K562 (cell line): ENCODE data around the gene CCL20. TPM values are rescaled to one million over a fixed set of nuclear protein-coding genes. Genes with fewer than 3 reads are reported as not detected.

Source experiments
- ATAC-seq: fragments of 200-7000 bp; cut with Tn5 transposase; 3 replicates; pipeline ENCODE4 v1.9.1; 2020; ENCODE audit warnings: moderate library complexity
- BruUV-seq: library from RNA; stranded (reverse); fragments of 400-500 nt; replicated peaks from 2 replicates; lab custom pipeline; 2021; lab: Mats Ljungman, UMichigan
- CTCF ChIA-PET: fragments of 300-600 bp; formaldehyde crosslinking; extraction: SDS; loops from one replicate; lab custom pipeline; 2021; ENCODE audit warnings: low intra/inter-chr PET ratio; lab: Yijun Ruan, JAX
- POLR2A ChIA-PET: fragments of 300-600, 350-650 bp; sonication (Branson Sonifier 250); formaldehyde crosslinking; extraction: SDS; loops from one replicate; lab custom pipeline; 2021; ENCODE audit warnings: antibody characterized with exemption, inconsistent platforms; lab: Yijun Ruan, JAX
- DNase-seq, 4 experiments: peaks; one replicate each; pipeline versions ENCODE4 v3.0.0 to v3.0.0-alpha.2; 2011 to 2018; ENCODE audit warnings: low spot score in 3 of 4, mixed read lengths in 3 of 4; ENCODE audit errors: extremely low read depth in 1 of 4
- FAIRE-seq: peaks from 2 replicates; lab custom pipeline; 2011; peaks lifted over from hg19 to GRCh38; lab: Jason Lieb, UNC
- H2AFZ ChIP-seq: 2 replicates; pipeline ENCODE4 v1.6.0; 2011; ENCODE audit warnings: low read depth, low read length, control low read depth, inconsistent platforms
- H3K27ac ChIP-seq: fragments of 200-600 bp; 3 replicates; pipeline ENCODE4 v1.8.0; 2011; ENCODE audit warnings: low read depth, mild to moderate bottlenecking, control low read depth, inconsistent platforms, low read length, moderate library complexity, mixed read lengths; ENCODE audit errors: extremely low read depth
- H3K27me3 ChIP-seq, 2 experiments: fragments of 300-600 bp in 1 of 2; 2 replicates in 1 of 2; 3 replicates in 1 of 2; pipeline versions ENCODE4 v1.6.0 to v1.8.0; 2011; ENCODE audit warnings: inconsistent platforms in 2 of 2, low read length in 2 of 2, mild to moderate bottlenecking in 1 of 2, mixed read lengths in 1 of 2, moderate library complexity in 1 of 2; ENCODE audit not compliant: control insufficient read depth in 2 of 2, insufficient read depth in 2 of 2
- H3K36me3 ChIP-seq: fragments of 300-600 bp; 3 replicates; pipeline ENCODE4 v1.8.0; 2011; ENCODE audit warnings: mild to moderate bottlenecking, low read length, inconsistent platforms; ENCODE audit not compliant: control insufficient read depth, insufficient read depth
- H3K4me1 ChIP-seq, 2 experiments: fragments of 200-600 bp in 1 of 2; replicated peaks in 1 of 2; 2 replicates in 1 of 2; 3 replicates in 1 of 2; pipeline versions ENCODE4 v1.5.1 to v1.8.0; 2011; ENCODE audit warnings: inconsistent platforms in 2 of 2, low read length in 2 of 2, mild to moderate bottlenecking in 1 of 2, mixed read lengths in 1 of 2, moderate library complexity in 1 of 2; ENCODE audit not compliant: control insufficient read depth in 2 of 2, insufficient read depth in 2 of 2
- H3K4me2 ChIP-seq: 2 replicates; pipeline ENCODE4 v1.6.1; 2011; ENCODE audit warnings: low read length, control low read depth, inconsistent platforms, mixed read lengths; ENCODE audit not compliant: insufficient read depth
- H3K4me3 ChIP-seq: fragments of 200-600 bp; sonication (generic), shearing (Covaris generic); 2 replicates; pipeline ENCODE4 v1.5.1; 2016; ENCODE audit warnings: control low read depth, inconsistent platforms
- H3K79me2 ChIP-seq: fragments of 200-600 bp; 3 replicates; pipeline ENCODE4 v1.8.0; 2011; ENCODE audit warnings: low read length, inconsistent platforms; ENCODE audit not compliant: control insufficient read depth, insufficient read depth
- H3K9ac ChIP-seq, 2 experiments: 2 replicates each; pipeline versions ENCODE4 v1.6.0 to v1.6.1; 2011; ENCODE audit warnings: low read depth in 2 of 2, low read length in 2 of 2, control low read depth in 1 of 2, inconsistent platforms in 1 of 2, mild to moderate bottlenecking in 1 of 2, mixed read lengths in 1 of 2; ENCODE audit not compliant: insufficient read depth in 1 of 2
- H3K9me1 ChIP-seq: one replicate; pipeline ENCODE4 v1.6.0; 2011; ENCODE audit warnings: inconsistent platforms, mild to moderate bottlenecking, low read length, moderate library complexity; ENCODE audit not compliant: control insufficient read depth, insufficient read depth
- H3K9me3 ChIP-seq: replicated peaks from 2 replicates; pipeline ENCODE4 v1.5.1; 2011; ENCODE audit warnings: low read depth, low read length, inconsistent platforms; ENCODE audit not compliant: control insufficient read depth, insufficient read depth
- H4K20me1 ChIP-seq: replicated peaks from 2 replicates; pipeline ENCODE4 v1.6.1; 2011; ENCODE audit warnings: low read length, inconsistent platforms, mixed read lengths; ENCODE audit not compliant: control insufficient read depth, insufficient read depth
- CEBPG ChIP-seq, 3 experiments: fragments of 200-800 bp in 1 of 3; sonication (Bioruptor generic) in 1 of 3; sonication (generic) in 1 of 3; formaldehyde crosslinking in 1 of 3; IDR thresholded peaks in 2 of 3; conservative IDR thresholded peaks in 1 of 3; 2 replicates each; pipeline versions ENCODE4 v1.6.1 to v1.8.0; 2016 to 2022; ENCODE audit warnings: missing compliant biosample characterization in 2 of 3, missing genetic modification characterization in 2 of 3, mild to moderate bottlenecking in 1 of 3, missing genetic modification reagents in 1 of 3
- CHAMP1 ChIP-seq: fragments of 450-650 bp; IDR thresholded peaks from 2 replicates; pipeline ENCODE4 v1.6.1; 2016; ENCODE audit warnings: mild to moderate bottlenecking
- HMGN3 ChIP-seq: IDR thresholded peaks from 2 replicates; pipeline ENCODE4 v1.6.1; 2011; ENCODE audit warnings: borderline replicate concordance, low read depth, mild to moderate bottlenecking, mixed read lengths, low read length; ENCODE audit not compliant: insufficient read length; ENCODE audit errors: extremely low read depth
- NRF1 ChIP-seq, 2 experiments: fragments of 450-650 bp; IDR thresholded peaks in 1 of 2; conservative IDR thresholded peaks in 1 of 2; 2 replicates each; pipeline ENCODE4 v1.6.1; 2014; ENCODE audit warnings: mild to moderate bottlenecking in 2 of 2
- PRMT5 ChIP-seq: sonication (generic); formaldehyde crosslinking; IDR thresholded peaks from 2 replicates; pipeline ENCODE4 v1.5.0; 2020; ENCODE audit warnings: missing genetic modification reagents
- RBM15 ChIP-seq: fragments of 200-400 bp; formaldehyde crosslinking; IDR thresholded peaks from 2 replicates; pipeline ENCODE4 v1.6.1; 2018; ENCODE audit warnings: mild to moderate bottlenecking, low read length, moderate library complexity; ENCODE audit not compliant: insufficient read depth
- RBM25 ChIP-seq: fragments of 200-400 bp; formaldehyde crosslinking; IDR thresholded peaks from 2 replicates; pipeline ENCODE4 v1.6.1; 2018; ENCODE audit warnings: low read length, low read depth, moderate library complexity; ENCODE audit not compliant: severe bottlenecking
- SREBF1 ChIP-seq: fragments of 150-350 bp; IDR thresholded peaks from 2 replicates; pipeline ENCODE4 v1.6.1; 2014; ENCODE audit warnings: antibody characterized with exemption, low read depth, low read length, borderline replicate concordance
- ZFPM2 ChIP-seq: fragments of 250-450 bp; sonication (Bioruptor Pico); IDR thresholded peaks from 2 replicates; pipeline ENCODE4 v1.5.1; 2022; ENCODE audit warnings: mild to moderate bottlenecking
- ZNF444 ChIP-seq: fragments of 250-450 bp; sonication (Bioruptor Pico); IDR thresholded peaks from 2 replicates; pipeline ENCODE4 v1.4.0; 2020; ENCODE audit warnings: mild to moderate bottlenecking, moderate library complexity
- ZNF707 ChIP-seq: fragments of 250-450 bp; sonication (Bioruptor Pico); conservative IDR thresholded peaks from 2 replicates; pipeline ENCODE4 v1.8.0; 2022; ENCODE audit warnings: inconsistent platforms, mild to moderate bottlenecking, moderate library complexity
- WGBS: fragments of 100-300 bp; shearing (Covaris generic); methylation state at CpG from one replicate; pipeline ENCODE4 v1.1.6; 2016; ENCODE audit warnings: low coverage, mixed read lengths; ENCODE audit not compliant: insufficient coverage; ENCODE audit errors: missing lambda C conversion rate; 5-methylcytosine and 5-hydroxymethylcytosine counted together
- in situ Hi-C: fragments of 300-500 bp; cut with MboI; formaldehyde crosslinking; loops from 4 replicates; pipeline ENCODE4 v1.15.0; 2018; ENCODE audit warnings: inconsistent platforms, mixed read lengths
- intact Hi-C: fragments of 100-400 bp; cut with micrococcal nuclease; formaldehyde crosslinking; loops from 2 replicates; pipeline ENCODE4 v1.14.2; 2022
- polyA plus RNA-seq, 8 experiments: library from polyadenylated mRNA; depleted of rRNA in 4 of 8; stranded (reverse) in 5 of 8; unstranded in 3 of 8; fragments of >200 nt; fragmentation: Nextera tagmentation in 2 of 8; fragmentation: Illumina TruSeq in 1 of 8; extraction: Ambion mirVana in 2 of 8; extraction: Trizol in 1 of 8; gene quantifications; 2 replicates each; pipeline versions ENCODE4 v1.2.1 to v1.2.3, GENCODE V29; 2011 to 2014; ENCODE audit warnings: inconsistent platforms in 1 of 8, missing spikeins in 1 of 8
- total RNA-seq, 7 experiments: library from RNA; depleted of rRNA in 6 of 7; stranded (reverse); fragments of >200 nt in 6 of 7; fragmentation: Illumina TruSeq in 2 of 7; extraction: Trizol in 2 of 7; gene quantifications; 2 replicates each; pipeline versions ENCODE4 v1.2.1 to v1.2.3, GENCODE V29; 2011 to 2021; ENCODE audit warnings: low replicate concordance in 1 of 7
- TF ChIP-seq, protein P1 (sequence below): fragments of 250-450 bp; sonication (Bioruptor Pico); IDR thresholded peaks from 2 replicates; pipeline ENCODE4 v1.8.0; 2022; ENCODE audit warnings: moderate library complexity, mild to moderate bottlenecking, inconsistent platforms
- TF ChIP-seq, protein P2 (sequence below): fragments of 250-450 bp; sonication (Bioruptor Pico); IDR thresholded peaks from 2 replicates; pipeline ENCODE4 v1.8.0; 2021; ENCODE audit warnings: borderline replicate concordance, mild to moderate bottlenecking, moderate library complexity; ENCODE audit not compliant: poor library complexity, severe bottlenecking

The CCL20 gene
- total and polyA plus RNA-seq, 9 of the 15 experiments (the other 6 are each of a cell fraction or from before 2014, with no cell fraction given): 0.29 TPM; not detected in 8

GRCh38 chr2:227813229-227813561 lies 447 bp upstream of the CCL20 start:
- ATAC-seq (no peak), DNase-seq (no peak), FAIRE-seq (no peak)
- H2AFZ ChIP-seq: no peak overlapping the region
- no peak for TF ChIP-seq CEBPG (CRISPR knock-in tag; IDR thresholded peaks at IDR 0.05)
- TF ChIP-seq CEBPG (tag; conservative IDR thresholded peaks at IDR 0.05 in 1 of 2, IDR thresholded peaks at IDR 0.05 in 1 of 2): no peak
- TF ChIP-seq NRF1 (conservative IDR thresholded peaks at IDR 0.05 in 1 of 2, IDR thresholded peaks at IDR 0.05 in 1 of 2): no peak
- no peak for TF ChIP-seq ZFPM2
- TF ChIP-seq PRMT5 (CRISPR knock-in tag): no peak
- H3K36me3 ChIP-seq: no peaks in the 10 kb centered on the region
- BruUV-seq: no TSS peak
- H3K9ac ChIP-seq: no peak overlapping the region
- no peaks in the 10 kb centered on the region for H3K9me1 ChIP-seq
- H3K79me2 ChIP-seq: no peaks in the 10 kb centered on the region
- H4K20me1 ChIP-seq: no peaks in the 10 kb centered on the region
- ChIA-PET POLR2A (no interaction called here), CTCF (no interaction called here)
- no peak overlapping the region for H3K27ac ChIP-seq
- 0% methylated on average over 2 of the region's 2 CpGs for WGBS
- no peak overlapping the region for H3K4me3 ChIP-seq
- no peak overlapping the region for H3K4me2 ChIP-seq
- no peaks in the 10 kb centered on the region for H3K4me1 ChIP-seq
- H3K9me3 ChIP-seq: no peaks in the 10 kb centered on the region
- H3K27me3 ChIP-seq: no peaks in the 10 kb centered on the region
- intact Hi-C loops (no loop called here), in situ Hi-C loops (no loop called here)

DNA sequence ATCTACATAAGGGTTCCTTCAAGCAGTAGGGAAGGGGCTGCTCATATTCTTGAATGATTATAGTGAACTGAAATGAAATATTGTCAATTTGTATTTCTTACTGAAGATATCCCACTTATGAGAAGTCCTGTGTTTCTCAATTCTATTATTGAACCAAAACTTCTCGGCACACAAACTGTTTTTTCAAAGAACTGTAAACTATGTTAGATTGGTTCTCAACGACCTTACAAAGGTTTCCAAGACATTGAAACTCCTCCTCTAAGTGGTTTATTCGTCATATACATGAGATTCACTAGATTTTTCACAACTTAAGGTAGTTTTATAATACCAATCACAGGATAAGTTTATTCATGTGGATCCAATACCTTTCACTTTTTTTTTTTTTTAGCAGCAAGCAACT lies 1.4 kb downstream of the CCL20 start:
- no peaks in the 10 kb centered on the region for H3K79me2 ChIP-seq
- ATAC-seq: no peak
- no peak overlapping the region for H3K27ac ChIP-seq
- whole genome bisulfite sequencing: 0% methylated on average over 3 of the region's 3 CpGs
- H3K9me3 ChIP-seq: no peaks in the 10 kb centered on the region
- no peaks in the 10 kb centered on the region for H3K4me1 ChIP-seq
- no peak for FAIRE-seq
- H3K9me1 ChIP-seq: no peaks in the 10 kb centered on the region
- no peak overlapping the region for H3K9ac ChIP-seq
- no TSS peak for BruUV-seq
- CTCF ChIA-PET: no interaction called here
- in situ Hi-C loops: no loop called here
- H3K27me3 ChIP-seq: no peaks in the 10 kb centered on the region
- no peak for DNase-seq
- intact Hi-C loops: no loop called here
- H3K36me3 ChIP-seq: no peaks in the 10 kb centered on the region
- POLR2A ChIA-PET: no interaction called here
- H3K4me3 ChIP-seq: no peak overlapping the region
- no peaks in the 10 kb centered on the region for H4K20me1 ChIP-seq
- H2AFZ ChIP-seq: no peak overlapping the region
- no peak overlapping the region for H3K4me2 ChIP-seq
- no peak for TF ChIP-seq RBM25
- TF ChIP-seq ZNF444 (CRISPR knock-in tag): no peak
- TF ChIP-seq, protein P1, sequence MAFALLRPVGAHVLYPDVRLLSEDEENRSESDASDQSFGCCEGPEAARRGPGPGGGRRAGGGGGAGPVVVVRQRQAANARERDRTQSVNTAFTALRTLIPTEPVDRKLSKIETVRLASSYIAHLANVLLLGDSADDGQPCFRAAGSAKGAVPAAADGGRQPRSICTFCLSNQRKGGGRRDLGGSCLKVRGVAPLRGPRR (CRISPR knock-in tag): no peak
- TF ChIP-seq, protein P2, sequence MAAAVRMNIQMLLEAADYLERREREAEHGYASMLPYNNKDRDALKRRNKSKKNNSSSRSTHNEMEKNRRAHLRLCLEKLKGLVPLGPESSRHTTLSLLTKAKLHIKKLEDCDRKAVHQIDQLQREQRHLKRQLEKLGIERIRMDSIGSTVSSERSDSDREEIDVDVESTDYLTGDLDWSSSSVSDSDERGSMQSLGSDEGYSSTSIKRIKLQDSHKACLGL: no peak
- TF ChIP-seq CHAMP1: no peak
- no peak for TF ChIP-seq HMGN3
- no peak for TF ChIP-seq ZNF707 (CRISPR knock-in tag)
- no peak for TF ChIP-seq RBM15
- no peak for TF ChIP-seq SREBF1
